ENCODE results near the gene EFNA3. TPM values are rescaled to one million over a fixed set of nuclear protein-coding genes. Genes with fewer than 3 reads are reported as not detected.
A peak's percentile ranks its signal among the peaks of the same experiment; 100 is the strongest.

The EFNA3 gene
- total RNA-seq, 1 donor from 2014 or later = 1.0 TPM

DNA sequence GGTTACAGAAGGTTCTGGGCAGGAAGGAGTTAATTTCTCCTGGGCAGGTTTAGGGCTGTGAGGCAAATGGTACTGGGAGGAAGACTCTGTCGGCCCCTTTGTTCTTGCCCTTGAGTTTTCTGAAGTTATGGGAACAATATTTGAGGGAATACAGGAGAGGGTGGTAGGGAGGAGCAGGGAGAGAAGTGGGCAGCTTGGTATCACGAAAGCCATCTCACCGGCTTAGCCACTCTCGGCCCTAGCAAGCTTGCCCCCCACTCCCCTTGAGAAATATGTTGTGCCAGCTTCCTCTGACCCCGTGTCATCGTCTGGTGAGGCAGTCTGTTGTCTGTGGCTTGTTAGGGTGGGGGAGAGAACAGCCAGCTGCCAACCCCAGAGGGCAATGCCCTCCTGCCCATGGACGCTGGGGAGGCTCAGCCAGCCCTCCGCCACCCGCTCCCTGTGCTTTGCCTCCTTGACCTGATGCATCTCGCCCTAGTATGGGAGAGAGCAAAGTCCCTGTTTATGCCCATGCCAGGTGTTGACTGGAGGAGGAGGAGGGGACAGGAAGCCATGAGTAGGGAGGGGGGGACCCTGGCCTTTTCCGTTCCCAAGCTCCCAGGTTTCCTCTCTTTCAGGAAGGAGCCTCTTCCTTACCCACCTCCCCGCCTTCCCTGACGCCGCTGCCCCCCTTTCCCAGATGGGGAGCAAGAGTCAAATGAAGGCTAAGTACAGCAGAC, 50.3 kb downstream of the EFNA3 start:
- no peak for TF ChIP-seq CTCF (IDR thresholded peaks at IDR 0.05)
- DNase-seq (peak; percentile 55), ATAC-seq (no peak)
- H3K4me3 ChIP-seq = peak overlapping the region; percentile 64
- H3K9me3 ChIP-seq = no peaks in the 10 kb centered on the region
- H3K27ac ChIP-seq = peak overlapping the region; percentile 91
- peaks cover 13% of the 10 kb centered on the region for H3K27me3 ChIP-seq (ENCODE audit: low read depth)
- peaks cover 41% of the 10 kb centered on the region for H3K36me3 ChIP-seq
- peaks cover 78% of the 10 kb centered on the region for H3K4me1 ChIP-seq
- intact Hi-C loops (cut with DNase I) = no loop called here

- TF ChIP-seq CTCF (IDR thresholded peaks at IDR 0.05) = no peak
- Histone ChIP-seq H3K9me3 (no peaks in the 10 kb centered on the region), H3K27ac (peak overlapping the region; percentile 91), H3K4me1 (peaks cover 78% of the 10 kb centered on the region), H3K36me3 (peaks cover 50% of the 10 kb centered on the region), H3K4me3 (peak overlapping the region; percentile 64), H3K27me3 (ENCODE audit: low read depth) (peaks cover 13% of the 10 kb centered on the region)
- intact Hi-C loops (cut with DNase I) = no loop called here
- DNase-seq (no peak), ATAC-seq (no peak)
Measured at GRCh38 chr1:155130272-155131006, 51.8 kb downstream of the EFNA3 start.

- Histone ChIP-seq H3K4me3 (peak overlapping the region; percentile 64), H3K9me3 (no peaks in the 10 kb centered on the region), H3K27ac (peak overlapping the region; percentile 91), H3K36me3 (peaks cover 50% of the 10 kb centered on the region), H3K4me1 (peaks cover 70% of the 10 kb centered on the region), H3K27me3 (ENCODE audit: low read depth) (peaks cover 7% of the 10 kb centered on the region)
- intact Hi-C loops (cut with DNase I) = no loop called here
- no peak for TF ChIP-seq CTCF (IDR thresholded peaks at IDR 0.05)
- DNase-seq (peak; percentile 58), ATAC-seq (no peak)
Measured at GRCh38 chr1:155131285-155131684, 52.6 kb downstream of the EFNA3 start.

- intact Hi-C loops (cut with DNase I) = no loop called here
- Histone ChIP-seq H3K4me3 (peak overlapping the region; percentile 64), H3K27me3 (ENCODE audit: low read depth) (peaks cover 7% of the 10 kb centered on the region), H3K4me1 (peaks cover 69% of the 10 kb centered on the region), H3K9me3 (no peaks in the 10 kb centered on the region), H3K27ac (peak overlapping the region; percentile 91), H3K36me3 (peaks cover 50% of the 10 kb centered on the region)
- no peak for TF ChIP-seq CTCF (IDR thresholded peaks at IDR 0.05)
- ATAC-seq (no peak), DNase-seq (no peak)
Measured at GRCh38 chr1:155131856-155132255, 53.2 kb downstream of the EFNA3 start.

DNA sequence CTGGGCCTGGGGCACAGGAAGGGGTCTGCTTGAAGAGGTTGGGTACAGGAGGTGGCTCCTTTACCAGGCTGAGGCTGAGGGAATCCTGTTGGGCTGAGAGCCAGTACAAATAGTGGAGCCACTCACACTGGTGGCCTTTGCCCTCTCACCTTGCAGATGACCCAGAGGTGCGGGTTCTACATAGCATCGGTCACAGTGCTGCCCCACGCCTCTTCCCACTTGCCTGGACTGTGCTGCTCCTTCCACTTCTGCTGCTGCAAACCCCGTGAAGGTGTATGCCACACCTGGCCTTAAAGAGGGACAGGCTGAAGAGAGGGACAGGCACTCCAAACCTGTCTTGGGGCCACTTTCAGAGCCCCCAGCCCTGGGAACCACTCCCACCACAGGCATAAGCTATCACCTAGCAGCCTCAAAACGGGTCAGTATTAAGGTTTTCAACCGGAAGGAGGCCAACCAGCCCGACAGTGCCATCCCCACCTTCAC, 55.2 kb downstream of the EFNA3 start:
- no peak for ATAC-seq

More for the DNA sequence above, 55.2 kb downstream of the EFNA3 start:
- H3K36me3 ChIP-seq = peaks cover 50% of the 10 kb centered on the region
- H3K27me3 ChIP-seq (ENCODE audit: low read depth) = no peaks in the 10 kb centered on the region
- H3K4me1 ChIP-seq = peaks cover 63% of the 10 kb centered on the region
- DNase-seq = no peak
- TF ChIP-seq CTCF (IDR thresholded peaks at IDR 0.05) = no peak
- peak overlapping the region; percentile 91 for H3K27ac ChIP-seq
- peak overlapping the region; percentile 64 for H3K4me3 ChIP-seq
- intact Hi-C loops (cut with DNase I) = no loop called here
- no peaks in the 10 kb centered on the region for H3K9me3 ChIP-seq

Measured in lower lobe of right lung (tissue), 2 donors.